Measurements from ENCODE around the gene EIF6.

EIF6 gene

DNA sequence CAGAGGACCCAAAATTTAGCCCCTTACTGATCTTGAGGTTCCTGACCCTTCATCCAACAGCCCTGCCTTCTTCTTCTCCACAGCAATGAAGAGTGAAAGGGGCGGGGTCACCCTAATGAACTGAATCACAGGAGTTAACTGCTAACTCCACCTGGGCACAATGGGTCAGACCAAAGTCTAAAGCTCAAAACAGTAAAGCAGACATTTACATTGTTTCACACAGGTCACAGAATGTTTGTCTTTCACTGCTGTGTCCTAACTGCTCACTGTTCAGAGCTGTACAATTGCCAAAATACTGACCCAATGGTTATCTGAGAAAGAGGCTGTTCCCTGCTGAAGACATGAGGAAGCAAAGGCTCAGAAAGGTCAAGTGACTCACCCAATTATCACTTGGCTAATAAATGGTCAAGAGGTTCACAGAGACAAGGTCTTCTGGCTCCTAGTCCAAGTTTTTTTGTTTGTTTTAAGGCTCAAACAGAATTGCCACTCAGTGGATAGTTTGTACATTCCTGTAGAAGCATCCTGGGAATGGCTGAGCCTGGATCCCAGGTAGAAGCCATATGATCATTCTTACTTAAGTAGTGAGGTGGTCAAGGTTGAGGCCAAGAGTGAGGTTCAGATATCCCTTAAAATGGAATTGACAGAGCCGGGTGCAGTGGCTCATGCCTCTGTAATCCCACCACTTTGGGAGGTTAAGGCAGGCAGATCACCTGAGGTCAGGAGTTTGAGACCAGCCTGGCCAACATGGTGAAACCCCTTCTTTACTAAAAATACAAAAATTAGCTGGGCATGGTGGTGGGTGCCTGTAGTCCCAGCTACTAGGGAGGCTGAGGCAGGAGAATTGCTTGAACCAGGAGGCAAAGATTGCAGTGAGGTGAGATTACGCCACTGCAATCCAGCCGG is 42.8 kb upstream of the EIF6 start:
- TF ChIP-seq, protein P1, sequence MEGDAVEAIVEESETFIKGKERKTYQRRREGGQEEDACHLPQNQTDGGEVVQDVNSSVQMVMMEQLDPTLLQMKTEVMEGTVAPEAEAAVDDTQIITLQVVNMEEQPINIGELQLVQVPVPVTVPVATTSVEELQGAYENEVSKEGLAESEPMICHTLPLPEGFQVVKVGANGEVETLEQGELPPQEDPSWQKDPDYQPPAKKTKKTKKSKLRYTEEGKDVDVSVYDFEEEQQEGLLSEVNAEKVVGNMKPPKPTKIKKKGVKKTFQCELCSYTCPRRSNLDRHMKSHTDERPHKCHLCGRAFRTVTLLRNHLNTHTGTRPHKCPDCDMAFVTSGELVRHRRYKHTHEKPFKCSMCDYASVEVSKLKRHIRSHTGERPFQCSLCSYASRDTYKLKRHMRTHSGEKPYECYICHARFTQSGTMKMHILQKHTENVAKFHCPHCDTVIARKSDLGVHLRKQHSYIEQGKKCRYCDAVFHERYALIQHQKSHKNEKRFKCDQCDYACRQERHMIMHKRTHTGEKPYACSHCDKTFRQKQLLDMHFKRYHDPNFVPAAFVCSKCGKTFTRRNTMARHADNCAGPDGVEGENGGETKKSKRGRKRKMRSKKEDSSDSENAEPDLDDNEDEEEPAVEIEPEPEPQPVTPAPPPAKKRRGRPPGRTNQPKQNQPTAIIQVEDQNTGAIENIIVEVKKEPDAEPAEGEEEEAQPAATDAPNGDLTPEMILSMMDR (conservative IDR thresholded peaks at IDR 0.05) = no peak
- no peak for TF ChIP-seq ZFX (IDR thresholded peaks at IDR 0.05)
- H3K27ac ChIP-seq = peak overlapping the region; percentile 41; the same call in 1 of the 2 replicates

DNA sequence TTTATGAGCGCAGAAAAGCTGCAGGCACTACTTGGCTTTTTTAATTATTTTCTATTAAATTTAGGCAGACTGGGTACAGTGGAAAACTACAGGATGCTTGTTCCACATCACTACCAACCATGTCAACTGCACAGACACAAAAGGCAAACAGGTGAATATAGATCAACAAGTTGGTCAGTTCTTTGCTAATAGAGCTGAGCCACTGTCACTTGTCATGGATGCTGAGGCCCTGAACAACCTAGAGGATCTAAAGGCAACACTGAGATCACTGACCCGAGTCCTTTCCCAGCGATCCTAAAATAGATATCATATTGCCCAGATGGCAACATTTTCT is 42.1 kb upstream of the EIF6 start:
- H3K27ac ChIP-seq = peak overlapping the region; percentile 41; the same call in 1 of the 2 replicates
- no peak for TF ChIP-seq ZFX (IDR thresholded peaks at IDR 0.05)
- TF ChIP-seq, protein P1 (conservative IDR thresholded peaks at IDR 0.05) = no peak

DNA sequence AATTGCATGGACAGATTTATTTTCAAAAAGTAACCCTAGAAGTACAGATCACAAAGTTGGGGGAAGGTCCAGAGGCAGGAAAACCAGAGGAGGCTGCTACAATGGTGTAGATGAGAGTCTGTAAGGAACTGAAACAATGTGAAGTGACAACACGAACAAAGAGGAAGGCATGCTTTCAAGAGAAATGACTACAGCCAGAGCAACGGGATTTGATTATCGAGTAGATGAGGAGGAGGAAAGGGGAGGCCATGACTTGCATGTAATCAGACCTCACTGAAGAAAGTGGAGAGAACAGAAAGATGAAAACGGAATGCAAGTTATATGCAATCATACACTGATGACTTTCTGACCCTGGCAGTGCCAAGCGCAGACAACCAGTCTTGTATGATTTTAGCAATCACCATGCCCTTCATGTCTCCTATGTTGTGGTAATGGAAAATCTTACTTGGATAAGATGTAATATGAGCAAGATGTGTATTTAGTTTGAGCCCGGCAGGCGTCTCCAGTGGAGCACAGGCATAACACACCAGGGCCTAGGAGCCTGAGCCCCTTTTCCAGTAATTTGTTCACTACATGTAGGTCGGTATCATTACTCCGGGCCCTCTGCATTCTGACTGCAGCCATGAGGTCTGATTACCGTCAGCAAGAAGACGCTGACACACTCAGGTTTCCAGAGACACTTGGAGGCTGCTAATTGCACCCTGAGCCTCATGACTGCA is 41.6 kb upstream of the EIF6 start:
- H3K27ac ChIP-seq = peak overlapping the region; percentile 41; the same call in 1 of the 2 replicates
- TF ChIP-seq ZFX (IDR thresholded peaks at IDR 0.05) = no peak
- TF ChIP-seq, protein P1 (conservative IDR thresholded peaks at IDR 0.05) = no peak

- no peak for TF ChIP-seq ZFX (IDR thresholded peaks at IDR 0.05)
- H3K27ac ChIP-seq = no peak overlapping the region
Observed at GRCh38 chr20:35325401-35325800, 40.8 kb upstream of the EIF6 start.

DNA sequence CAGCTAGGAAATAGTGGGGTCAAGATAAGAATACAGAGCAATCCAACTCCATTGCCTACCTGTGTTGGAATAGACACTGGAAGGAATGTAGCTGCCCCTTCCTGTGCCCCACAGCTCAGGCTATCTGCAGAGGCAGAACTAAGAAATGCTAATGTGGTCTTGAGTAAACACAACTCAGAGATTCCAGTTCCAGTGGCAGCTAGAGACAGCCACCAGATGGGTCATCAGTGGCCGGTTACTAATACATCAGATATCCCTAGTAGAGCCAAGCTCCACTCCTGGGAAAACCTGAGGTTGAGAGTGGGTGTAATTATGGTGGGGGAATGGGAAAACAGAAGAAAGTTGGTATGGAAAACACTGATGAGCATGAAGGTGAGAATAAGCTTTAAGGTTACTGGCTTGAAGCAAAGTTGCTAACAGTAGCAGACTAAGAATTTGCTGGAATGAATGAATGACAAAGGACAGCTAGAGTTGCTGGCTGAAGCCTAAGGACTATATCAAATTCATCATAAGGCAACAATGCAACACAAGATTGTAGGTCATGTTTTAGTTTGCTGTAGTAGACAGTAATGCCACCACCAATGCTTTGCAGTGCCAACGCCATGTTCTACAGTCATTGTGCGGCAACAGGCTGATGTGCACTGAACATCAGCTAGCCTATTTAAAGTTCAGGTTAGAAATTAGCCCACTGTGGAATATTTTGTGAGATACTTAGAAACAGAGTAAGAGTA is 36.0 kb upstream of the EIF6 start:
- H3K27ac ChIP-seq = no peak overlapping the region
- TF ChIP-seq ZFX (IDR thresholded peaks at IDR 0.05) = no peak
- TF ChIP-seq, protein P1 (conservative IDR thresholded peaks at IDR 0.05) = no peak

DNA sequence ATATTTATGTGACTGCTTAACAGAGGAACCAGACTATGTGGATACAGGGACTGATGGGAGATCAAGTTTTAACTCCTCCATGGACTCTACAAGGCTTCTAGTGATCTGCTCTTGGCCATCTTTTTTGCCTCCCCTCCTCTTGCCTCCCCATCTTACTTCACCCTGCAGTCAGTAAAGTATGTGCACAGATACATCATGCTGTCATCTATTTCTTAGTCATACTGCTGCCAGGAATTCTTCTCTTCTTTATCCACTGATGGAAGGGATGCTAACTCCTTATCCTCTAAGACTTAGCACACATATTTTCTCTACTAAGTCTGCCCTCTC is 35.3 kb upstream of the EIF6 start:
- no peak for TF ChIP-seq ZFX (IDR thresholded peaks at IDR 0.05)
- TF ChIP-seq, protein P1 (conservative IDR thresholded peaks at IDR 0.05) = no peak
- no peak overlapping the region for H3K27ac ChIP-seq

GRCh38 chr20:35319192-35319870 is 34.8 kb upstream of the EIF6 start:
- no peak overlapping the region for H3K27ac ChIP-seq

More at GRCh38 chr20:35319192-35319870, 34.8 kb upstream of the EIF6 start:
- no peak for TF ChIP-seq ZFX (IDR thresholded peaks at IDR 0.05)
